Fibroblast of lung (primary cell): ENCODE measurements around the gene CLTC. TPM values are rescaled to one million over a fixed set of nuclear protein-coding genes. Genes with fewer than 3 reads are reported as not detected.

Experiments
- DNase-seq, 2 donors: peaks; one replicate each; pipeline versions ENCODE4 v3.0.0 to v3.0.0-alpha.2; 2010; ENCODE audit warnings: low read depth in 2 of 2
- H2AFZ ChIP-seq: 2 replicates; pipeline ENCODE4 v1.5.1; 2012; ENCODE audit warnings: low read length, control low read depth, inconsistent platforms
- H3K27ac ChIP-seq: 2 replicates; pipeline ENCODE4 v1.5.1; 2011; ENCODE audit warnings: low read length, control low read depth; ENCODE audit not compliant: insufficient read depth
- H3K27me3 ChIP-seq: 2 replicates; pipeline ENCODE4 v1.5.1; 2011; ENCODE audit warnings: mild to moderate bottlenecking, low read length; ENCODE audit not compliant: control insufficient read depth, insufficient read depth
- H3K36me3 ChIP-seq: 2 replicates; pipeline ENCODE4 v1.5.1; 2011; ENCODE audit warnings: low read length; ENCODE audit not compliant: control insufficient read depth, insufficient read depth
- H3K4me1 ChIP-seq: 2 replicates; pipeline ENCODE4 v1.5.1; 2011; ENCODE audit warnings: low read length; ENCODE audit not compliant: control insufficient read depth, insufficient read depth; ENCODE audit errors: extremely low read depth
- H3K4me2 ChIP-seq: 2 replicates; pipeline ENCODE4 v1.5.1; 2011; ENCODE audit warnings: low read length, control low read depth; ENCODE audit not compliant: insufficient read depth; ENCODE audit errors: extremely low read depth
- H3K4me3 ChIP-seq, 4 experiments: fragments of 200-600 bp in 1 of 4; sonication (generic) in 1 of 4; replicated peaks in 1 of 4; 2 replicates each; pipeline ENCODE4 v1.5.1; 2011 to 2016; ENCODE audit warnings: low read length in 4 of 4, low read depth in 3 of 4, mild to moderate bottlenecking in 3 of 4, control low read depth in 2 of 4, inconsistent platforms in 1 of 4, mixed read lengths in 1 of 4; ENCODE audit not compliant: insufficient read depth in 1 of 4; ENCODE audit errors: control extremely low read depth in 1 of 4
- H3K79me2 ChIP-seq: 2 replicates; pipeline ENCODE4 v1.5.1; 2012; ENCODE audit warnings: mild to moderate bottlenecking, low read length, inconsistent platforms; ENCODE audit not compliant: control insufficient read depth, insufficient read depth
- H3K9ac ChIP-seq: 2 replicates; pipeline ENCODE4 v1.5.1; 2011; ENCODE audit warnings: mild to moderate bottlenecking, low read length, control low read depth; ENCODE audit not compliant: insufficient read depth
- H3K9me3 ChIP-seq: 2 replicates; pipeline ENCODE4 v1.5.1; 2012; ENCODE audit warnings: low read depth, low read length; ENCODE audit not compliant: control insufficient read depth, insufficient read depth
- H4K20me1 ChIP-seq: 2 replicates; pipeline ENCODE4 v1.5.1; 2011; ENCODE audit warnings: low read length; ENCODE audit not compliant: control insufficient read depth, insufficient read depth; ENCODE audit errors: extremely low read depth
- CTCF ChIP-seq, 2 donors: IDR thresholded peaks in 1 of 2; conservative IDR thresholded peaks in 1 of 2; 1 replicate in 1 of 2; 2 replicates in 1 of 2; pipeline ENCODE4 v1.5.1; 2011 to 2012; ENCODE audit warnings: low read length in 2 of 2, control low read depth in 1 of 2, inconsistent platforms in 1 of 2, low read depth in 1 of 2, mild to moderate bottlenecking in 1 of 2
- EZH2 ChIP-seq: IDR thresholded peaks from 2 replicates; pipeline ENCODE4 v1.5.1; 2012; ENCODE audit warnings: low read length, control low read depth, mild to moderate bottlenecking; ENCODE audit errors: missing control alignments
- polyA plus RNA-seq, 2 donors: library from polyadenylated mRNA; depleted of rRNA in 1 of 2; stranded (reverse) in 1 of 2; unstranded in 1 of 2; fragments of >200 nt; gene quantifications; 2 replicates each; pipeline ENCODE4 v1.2.1, GENCODE V29; 2011 to 2012; ENCODE audit warnings: missing spikeins in 1 of 2
- total RNA-seq: library from RNA; depleted of rRNA; stranded (reverse); fragments of >200 nt; gene quantifications from 2 replicates; pipeline ENCODE4 v1.2.1, GENCODE V29; 2014

The CLTC gene
- total and polyA plus RNA-seq, 2 donors (not counting 1 experiment from before 2014, with no cell fraction given), result 468 to 621 TPM

- H4K20me1 ChIP-seq, result peaks cover 11% of the 10 kb centered on the region
- no peak overlapping the region for H3K9ac ChIP-seq
- no peak overlapping the region for H3K27ac ChIP-seq
- no peak overlapping the region for H2AFZ ChIP-seq
- peaks cover 97% of the 10 kb centered on the region for H3K79me2 ChIP-seq
- H3K4me3 ChIP-seq, result no peak overlapping the region
- peaks cover 4% of the 10 kb centered on the region for H3K36me3 ChIP-seq
- H3K4me2 ChIP-seq, result no peak overlapping the region
- peak; percentile 57 to 60 for DNase-seq
- H3K9me3 ChIP-seq, result no peaks in the 10 kb centered on the region
- no peaks in the 10 kb centered on the region for H3K27me3 ChIP-seq
- TF ChIP-seq CTCF (conservative IDR thresholded peaks at IDR 0.05 in 1 of 2, IDR thresholded peaks at IDR 0.05 in 1 of 2; ENCODE audit: low read depth in 1 of 2, low read length in 2 of 2), result no peak
- no peak for TF ChIP-seq EZH2
- H3K4me1 ChIP-seq, result peaks cover 2% of the 10 kb centered on the region
These were observed 23.8 kb downstream of the CLTC start for GRCh38 chr17:59643159-59644140.

- TF ChIP-seq EZH2 (no peak), CTCF (conservative IDR thresholded peaks at IDR 0.05 in 1 of 2, IDR thresholded peaks at IDR 0.05 in 1 of 2; ENCODE audit: low read depth in 1 of 2, low read length in 2 of 2) (no peak)
- H3K36me3 ChIP-seq, result peaks cover 12% of the 10 kb centered on the region
- no peak overlapping the region for H3K4me3 ChIP-seq
- no peaks in the 10 kb centered on the region for H3K9me3 ChIP-seq
- no peak overlapping the region for H2AFZ ChIP-seq
- no peak overlapping the region for H3K9ac ChIP-seq
- peaks cover 84% of the 10 kb centered on the region for H3K79me2 ChIP-seq
- H3K4me2 ChIP-seq, result no peak overlapping the region
- DNase-seq, result no peak
- H3K27ac ChIP-seq, result no peak overlapping the region
- H4K20me1 ChIP-seq, result peaks cover 9% of the 10 kb centered on the region
- H3K27me3 ChIP-seq, result no peaks in the 10 kb centered on the region
- peaks cover 4% of the 10 kb centered on the region for H3K4me1 ChIP-seq
These were observed 27.6 kb downstream of the CLTC start for GRCh38 chr17:59647288-59647687.

GRCh38 chr17:59649886-59650285, 30.2 kb downstream of the CLTC start:
- H2AFZ ChIP-seq, result no peak overlapping the region
- H3K9ac ChIP-seq, result no peak overlapping the region
- no peak for TF ChIP-seq EZH2
- TF ChIP-seq CTCF (conservative IDR thresholded peaks at IDR 0.05 in 1 of 2, IDR thresholded peaks at IDR 0.05 in 1 of 2; ENCODE audit: low read depth in 1 of 2, low read length in 2 of 2), result no peak
- H3K79me2 ChIP-seq, result peaks cover 74% of the 10 kb centered on the region
- no peaks in the 10 kb centered on the region for H4K20me1 ChIP-seq
- no peak overlapping the region for H3K27ac ChIP-seq
- no peak overlapping the region for H3K4me3 ChIP-seq
- peaks cover 16% of the 10 kb centered on the region for H3K36me3 ChIP-seq
- H3K4me1 ChIP-seq, result peaks cover 4% of the 10 kb centered on the region
- DNase-seq, result no peak
- H3K9me3 ChIP-seq, result no peaks in the 10 kb centered on the region
- H3K4me2 ChIP-seq, result no peak overlapping the region
- no peaks in the 10 kb centered on the region for H3K27me3 ChIP-seq
